HG03342 (cell line): Measurements from ENCODE around the gene ITGB1.
"Not testable (repeated sequence)": the region's sequence is repeated elsewhere in the genome, so short reads cannot be mapped to it uniquely, and the experiment has no call there.

Experiments used
- ATAC-seq: cut with Tn5 transposase; IDR thresholded peaks from one replicate; pipeline ENCODE4 v1.9.1; 2021; ENCODE audit warnings: mild to moderate bottlenecking, moderate library complexity; ENCODE audit not compliant: unreplicated experiment

The ITGB1 gene

GRCh38 chr10:32980558-32981468, 22.8 kb upstream of the ITGB1 start:
- ATAC-seq, result peak; percentile 96

DNA sequence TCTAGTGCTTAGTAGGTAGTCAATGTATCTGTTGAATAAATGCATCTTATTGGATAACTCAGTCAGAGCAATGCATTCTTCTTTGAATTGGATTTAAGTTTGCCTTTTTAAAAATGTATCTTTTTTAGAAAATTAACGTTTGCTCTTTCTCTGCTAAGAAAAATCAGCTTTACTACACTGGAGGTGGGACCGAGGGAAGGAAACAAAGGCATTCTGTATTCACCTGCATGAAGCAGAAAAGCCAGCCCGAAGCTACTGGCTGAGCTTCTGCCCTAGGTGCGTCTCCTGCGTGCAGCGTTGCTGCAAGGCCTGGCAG, 22.2 kb upstream of the ITGB1 start:
- no peak for ATAC-seq

GRCh38 chr10:32979719-32980118, 21.7 kb upstream of the ITGB1 start:
- not testable (repeated sequence) for ATAC-seq

DNA sequence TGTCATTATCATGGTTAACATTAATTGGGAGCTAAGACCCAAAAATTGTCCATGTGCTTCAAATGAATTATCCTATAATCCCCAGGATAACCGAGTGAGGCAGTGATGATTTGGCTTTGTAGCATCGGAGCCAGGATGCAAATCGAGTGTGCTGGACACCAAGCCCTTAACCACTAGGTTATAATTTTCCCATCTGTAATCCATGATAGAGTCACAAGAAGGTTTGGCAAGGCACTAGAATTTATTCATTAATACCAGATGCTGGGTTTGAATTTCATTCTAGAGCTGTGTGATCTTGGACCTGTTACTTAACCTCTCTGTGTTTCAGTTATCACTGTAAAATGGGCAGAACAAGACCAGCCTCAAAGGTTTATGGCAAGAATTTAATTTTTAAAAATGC, 21.0 kb upstream of the ITGB1 start:
- no peak for ATAC-seq

GRCh38 chr10:32977846-32978809, 20.1 kb upstream of the ITGB1 start:
- ATAC-seq, result not testable (repeated sequence)

- no peak for ATAC-seq
These were observed 18.3 kb upstream of the ITGB1 start for GRCh38 chr10:32976338-32976737.

DNA sequence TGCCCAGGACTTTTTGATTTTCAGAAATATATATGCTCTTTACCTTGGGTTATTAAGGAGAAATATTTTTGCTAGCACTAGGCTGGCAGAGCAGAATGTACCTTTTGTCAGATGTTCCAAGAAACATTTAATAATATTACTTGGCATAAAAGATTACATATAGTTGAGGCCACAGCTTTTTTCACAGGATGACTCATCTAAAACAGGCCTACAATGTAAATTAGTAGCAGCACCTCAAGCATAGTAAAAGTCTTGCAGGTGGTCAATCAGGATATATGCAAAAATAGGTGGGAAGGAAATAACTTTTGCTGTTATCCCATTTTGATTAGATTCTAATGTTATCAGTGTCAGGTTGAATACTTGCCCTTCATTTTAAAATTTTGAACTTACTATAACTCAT, 14.9 kb upstream of the ITGB1 start:
- no peak for ATAC-seq

DNA sequence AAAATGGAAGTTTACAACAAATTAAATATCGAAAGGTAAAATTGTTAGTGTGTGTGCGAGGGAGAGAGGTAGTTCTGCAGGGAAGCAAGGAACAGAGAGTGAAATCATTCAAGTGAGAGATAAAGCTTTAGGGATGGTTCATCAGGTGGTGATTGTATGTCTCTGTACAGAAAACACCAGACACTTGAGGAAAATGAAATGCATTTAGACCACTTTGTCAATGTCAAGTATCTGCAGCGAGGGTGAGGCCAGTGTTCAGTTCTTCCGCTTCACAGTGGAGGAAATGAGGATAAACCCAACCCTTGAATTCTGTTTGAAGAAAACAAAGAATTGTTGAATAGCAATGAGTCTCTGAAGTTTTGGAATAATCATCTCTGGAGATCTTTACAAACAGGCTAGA, 14.4 kb upstream of the ITGB1 start:
- ATAC-seq, result no peak

DNA sequence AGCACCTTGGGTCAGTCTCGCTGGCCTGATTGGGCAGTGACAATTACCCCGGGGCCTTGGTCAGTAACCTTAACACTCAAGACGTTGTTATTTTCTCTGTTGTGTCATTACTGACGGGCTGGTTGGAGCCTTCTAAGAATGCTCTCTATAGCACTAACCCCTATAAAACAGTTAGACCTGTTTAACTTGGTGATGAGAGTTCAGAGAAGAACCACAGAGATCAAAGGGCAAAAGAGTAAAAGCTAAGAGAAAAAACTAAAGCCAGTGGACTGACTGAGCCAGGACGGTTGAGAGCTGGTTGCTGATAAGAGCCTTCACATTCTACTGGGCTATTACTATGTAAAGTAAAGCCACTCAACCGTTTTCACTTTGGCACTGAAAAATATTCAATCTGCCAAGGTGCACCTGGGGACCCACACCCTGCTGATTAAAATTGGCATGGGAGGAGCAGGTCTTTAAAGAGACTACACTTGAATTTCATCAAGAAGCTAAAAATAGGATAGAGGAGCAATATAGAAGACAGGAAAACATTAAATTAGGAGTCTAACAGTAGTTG, 13.6 kb upstream of the ITGB1 start:
- ATAC-seq, result no peak

GRCh38 chr10:32970910-32971309, 12.9 kb upstream of the ITGB1 start:
- ATAC-seq, result peak; percentile 64

GRCh38 chr10:32964270-32964669, 6.2 kb upstream of the ITGB1 start:
- ATAC-seq, result no peak

GRCh38 chr10:32963096-32963495, 5.1 kb upstream of the ITGB1 start:
- no peak for ATAC-seq

- ATAC-seq, result no peak
These were observed 4.5 kb upstream of the ITGB1 start for GRCh38 chr10:32962521-32962920.

- ATAC-seq, result no peak
These were observed 3.9 kb upstream of the ITGB1 start for GRCh38 chr10:32961895-32962369.

- no peak for ATAC-seq
These were observed 3.4 kb upstream of the ITGB1 start for GRCh38 chr10:32961343-32961894.

DNA sequence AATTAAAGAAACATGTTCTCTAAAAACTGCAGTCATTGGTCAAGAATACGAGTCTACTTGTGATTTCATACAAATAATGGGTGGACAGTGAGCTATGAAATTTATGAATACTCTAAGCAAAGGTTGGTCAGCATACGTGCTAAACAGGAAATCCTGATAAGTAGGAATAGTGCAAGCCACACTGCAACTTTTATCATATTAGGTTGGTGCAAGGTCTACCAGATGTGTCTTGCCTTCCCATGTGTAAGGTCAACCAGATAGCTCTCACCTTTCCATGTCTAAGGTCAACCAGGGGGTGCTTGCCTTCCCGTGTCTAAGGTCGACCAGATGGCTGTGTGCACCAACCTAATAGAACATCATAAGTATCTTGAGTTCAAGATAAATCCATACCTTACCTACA, 2.0 kb upstream of the ITGB1 start:
- no peak for ATAC-seq

GRCh38 chr10:32959006-32959920, 1.2 kb upstream of the ITGB1 start:
- peak; percentile 39 for ATAC-seq

DNA sequence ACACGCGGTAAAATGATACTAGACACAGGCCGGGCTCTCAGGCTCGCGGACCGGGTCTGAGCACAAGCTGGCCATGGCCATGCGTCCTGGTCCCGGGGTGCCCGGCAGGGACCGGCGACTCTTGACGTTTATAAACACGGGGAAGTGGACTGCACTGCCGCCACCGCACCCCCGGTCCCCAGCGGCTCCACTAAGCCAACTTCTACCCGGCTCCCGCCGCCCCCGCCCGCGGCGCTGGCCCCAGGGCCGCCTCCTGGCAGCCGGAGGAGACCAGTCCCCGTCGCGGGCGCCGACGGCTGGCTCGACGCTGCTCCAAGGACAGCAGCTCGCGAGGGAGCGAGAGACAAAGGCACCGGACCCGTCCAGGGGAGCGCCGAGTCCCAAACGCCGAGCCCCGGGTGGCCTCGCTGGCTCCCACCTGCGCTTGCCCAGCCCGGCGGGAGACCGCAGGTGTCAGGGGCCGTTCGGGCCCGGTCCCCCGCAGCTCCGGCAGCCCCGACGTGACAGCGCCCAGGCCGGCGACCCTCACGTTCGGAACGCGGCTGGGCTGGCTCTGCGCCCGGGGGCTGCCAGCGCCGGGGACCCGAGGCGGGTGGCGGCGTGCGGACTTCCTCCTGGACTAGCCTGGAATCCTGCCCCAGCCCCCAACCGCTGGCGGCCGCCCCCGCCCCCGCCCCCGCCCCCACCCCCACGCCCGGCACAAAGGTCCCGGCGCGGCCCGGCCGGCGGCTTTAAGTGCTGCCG, 517 bp downstream of the ITGB1 start:
- peak; percentile 24 for ATAC-seq
